H9 (cell line): Measurements from ENCODE around the gene RPL12. TPM values are rescaled to one million over a fixed set of nuclear protein-coding genes. Genes with fewer than 3 reads are reported as not detected.

Source experiments
- DNase-seq: peaks from one replicate; pipeline ENCODE4 v3.0.0-alpha.2; 2017
- H2AFZ ChIP-seq: one replicate; pipeline ENCODE4 v1.6.1; 2013; ENCODE audit warnings: mild to moderate bottlenecking, low read length, control low read depth, moderate library complexity
- H2AK5ac ChIP-seq: 2 replicates; pipeline ENCODE4 v1.6.1; 2013; ENCODE audit warnings: low read length, control low read depth, mixed read lengths; ENCODE audit not compliant: insufficient read length
- H2BK120ac ChIP-seq: one replicate; pipeline ENCODE4 v1.6.1; 2013; ENCODE audit warnings: low read depth, mild to moderate bottlenecking, low read length, control low read depth, inconsistent platforms; ENCODE audit not compliant: poor library complexity, severe bottlenecking
- H2BK12ac ChIP-seq: 2 replicates; pipeline ENCODE4 v1.6.1; 2013; ENCODE audit warnings: low read length, control low read depth, mixed read lengths, low read depth; ENCODE audit not compliant: insufficient read length
- H2BK15ac ChIP-seq: 2 replicates; pipeline ENCODE4 v1.6.1; 2013; ENCODE audit warnings: low read depth, low read length, control low read depth
- H2BK20ac ChIP-seq: one replicate; pipeline ENCODE4 v1.6.1; 2013; ENCODE audit warnings: low read depth, mild to moderate bottlenecking, low read length, control low read depth, inconsistent platforms; ENCODE audit not compliant: poor library complexity, severe bottlenecking
- H2BK5ac ChIP-seq: 2 replicates; pipeline ENCODE4 v1.6.1; 2013; ENCODE audit warnings: low read length, control low read depth, mixed read lengths; ENCODE audit not compliant: insufficient read length
- H3K14ac ChIP-seq: 2 replicates; pipeline ENCODE4 v1.6.1; 2013; ENCODE audit warnings: low read length, control low read depth; ENCODE audit not compliant: insufficient read depth
- H3K18ac ChIP-seq: 2 replicates; pipeline ENCODE4 v1.6.1; 2013; ENCODE audit warnings: low read depth, mild to moderate bottlenecking, mixed read lengths, low read length, control low read depth; ENCODE audit not compliant: insufficient read length
- H3K23ac ChIP-seq: 2 replicates; pipeline ENCODE4 v1.6.1; 2013; ENCODE audit warnings: low read length, control low read depth, mixed read lengths, low read depth; ENCODE audit not compliant: insufficient read length
- H3K23me2 ChIP-seq: 2 replicates; pipeline ENCODE4 v1.6.1; 2013; ENCODE audit warnings: low read depth, mild to moderate bottlenecking, mixed read lengths, low read length, control low read depth; ENCODE audit not compliant: insufficient read length, poor library complexity, severe bottlenecking
- H3K27ac ChIP-seq: 2 replicates; pipeline ENCODE4 v1.5.1; 2013; ENCODE audit warnings: low read length, control low read depth, mixed read lengths, low read depth; ENCODE audit not compliant: insufficient read length
- H3K27me3 ChIP-seq: 2 replicates; pipeline ENCODE4 v1.6.1; 2013; ENCODE audit warnings: low read length, control low read depth, inconsistent platforms; ENCODE audit not compliant: insufficient read depth
- H3K4ac ChIP-seq: 2 replicates; pipeline ENCODE4 v1.6.1; 2013; ENCODE audit warnings: low read depth, mild to moderate bottlenecking, control low read depth, inconsistent platforms, low read length, moderate library complexity
- H3K4me1 ChIP-seq: 2 replicates; pipeline ENCODE4 v1.6.1; 2013; ENCODE audit warnings: low read length, control low read depth, inconsistent platforms; ENCODE audit not compliant: insufficient read depth
- H3K4me2 ChIP-seq: 2 replicates; pipeline ENCODE4 v1.6.1; 2013; ENCODE audit warnings: low read length, control low read depth, mixed read lengths; ENCODE audit not compliant: insufficient read length, insufficient read depth
- H3K56ac ChIP-seq: 2 replicates; pipeline ENCODE4 v1.6.1; 2013; ENCODE audit warnings: low read depth, mild to moderate bottlenecking, mixed read lengths, low read length, control low read depth; ENCODE audit not compliant: insufficient read length
- H3K79me1 ChIP-seq: 2 replicates; pipeline ENCODE4 v1.6.1; 2013; ENCODE audit warnings: low read depth, mild to moderate bottlenecking, moderate library complexity, low read length, control low read depth, inconsistent platforms; ENCODE audit not compliant: insufficient read depth, poor library complexity, severe bottlenecking
- H3K79me2 ChIP-seq: 2 replicates; pipeline ENCODE4 v1.6.1; 2013; ENCODE audit warnings: low read length, control low read depth, inconsistent platforms; ENCODE audit not compliant: insufficient read depth
- H3K9ac ChIP-seq: 2 replicates; pipeline ENCODE4 v1.6.1; 2013; ENCODE audit warnings: low read length, control low read depth, mixed read lengths; ENCODE audit not compliant: insufficient read length; ENCODE audit errors: extremely low read depth
- H3K9me3 ChIP-seq: one replicate; pipeline ENCODE4 v1.6.1; 2013; ENCODE audit warnings: low read depth, low read length, inconsistent platforms; ENCODE audit not compliant: control insufficient read depth
- H3T11ph ChIP-seq: one replicate; pipeline ENCODE4 v1.6.1; 2013; ENCODE audit warnings: mild to moderate bottlenecking, low read length, control low read depth, inconsistent platforms
- H4K20me1 ChIP-seq: one replicate; pipeline ENCODE4 v1.6.1; 2013; ENCODE audit not compliant: control insufficient read depth, insufficient read length, insufficient read depth
- H4K5ac ChIP-seq: 2 replicates; pipeline ENCODE4 v1.6.1; 2013; ENCODE audit warnings: low read depth, mild to moderate bottlenecking, mixed read lengths, low read length, control low read depth; ENCODE audit not compliant: insufficient read length
- H4K8ac ChIP-seq: replicated peaks from 2 replicates; pipeline ENCODE4 v1.6.1; 2013; ENCODE audit warnings: low read length, control low read depth, mixed read lengths, low read depth; ENCODE audit not compliant: insufficient read length
- H4K91ac ChIP-seq: 2 replicates; pipeline ENCODE4 v1.6.1; 2013; ENCODE audit warnings: low read depth, mild to moderate bottlenecking, moderate library complexity, mixed read lengths, low read length, control low read depth; ENCODE audit not compliant: insufficient read length
- H3K27ac Mint-ChIP-seq, 3 experiments: 2 replicates in 2 of 3; 3 replicates in 1 of 3; pipeline ENCODE4 v1.8.0; 2020 to 2021; ENCODE audit warnings: mixed read lengths in 3 of 3, mild to moderate bottlenecking in 1 of 3, moderate library complexity in 1 of 3
- H3K27me3 Mint-ChIP-seq: 2 replicates; pipeline ENCODE4 v1.8.0; 2021; ENCODE audit warnings: low read depth, mild to moderate bottlenecking, moderate library complexity, mixed read lengths
- H3K36me3 Mint-ChIP-seq, 3 experiments: 2 replicates in 2 of 3; 3 replicates in 1 of 3; pipeline ENCODE4 v1.8.0; 2020 to 2021; ENCODE audit warnings: low read depth in 3 of 3, mixed read lengths in 3 of 3; ENCODE audit not compliant: insufficient read depth in 1 of 3
- H3K4me1 Mint-ChIP-seq, 2 experiments: 2 replicates each; pipeline ENCODE4 v1.8.0; 2020; ENCODE audit warnings: mixed read lengths in 2 of 2
- H3K4me3 Mint-ChIP-seq, 2 experiments: 2 replicates in 1 of 2; 3 replicates in 1 of 2; pipeline ENCODE4 v1.8.0; 2020 to 2021; ENCODE audit warnings: mild to moderate bottlenecking in 2 of 2, mixed read lengths in 2 of 2, moderate library complexity in 1 of 2
- H3K9me3 Mint-ChIP-seq, 2 experiments: 2 replicates in 1 of 2; 3 replicates in 1 of 2; pipeline ENCODE4 v1.8.0; 2020; ENCODE audit warnings: mild to moderate bottlenecking in 2 of 2, mixed read lengths in 2 of 2, moderate library complexity in 1 of 2
- WGBS: extraction: QIAGEN DNeasy Blood & Tissue Kit; methylation state at CpG from one replicate; pipeline ENCODE4 v1.1.7; 2013; ENCODE audit warnings: missing lambda C conversion rate, low lambda C conversion rate, mixed read lengths; ENCODE audit not compliant: insufficient read length; ENCODE audit errors: extremely low coverage; 5-methylcytosine and 5-hydroxymethylcytosine counted together
- total RNA-seq: library from RNA; stranded (reverse); gene quantifications from 2 replicates; pipeline ENCODE4 v1.2.1, GENCODE V29; 2021
- TF ChIP-seq, protein P1 (sequence below): fragments of 200-600 bp; sonication (generic); conservative IDR thresholded peaks from 3 replicates; pipeline ENCODE4 v1.8.0; 2021; ENCODE audit warnings: antibody characterized with exemption, mild to moderate bottlenecking

RPL12 gene
- total RNA-seq, 1 experiment from 2014 or later = 1,710 TPM

- H2AK5ac ChIP-seq = no peak overlapping the region
- peaks cover 11% of the 10 kb centered on the region; the same call in 1 of the 2 replicates for H3K79me2 ChIP-seq
- H3K18ac ChIP-seq = no peak overlapping the region
- no peak overlapping the region for H2BK15ac ChIP-seq
- no peaks in the 10 kb centered on the region for H4K20me1 ChIP-seq
- peak overlapping the region in 2 of 3 experiments; percentile 77 to 99; a peak in 4 of 7 replicates for H3K27ac Mint-ChIP-seq
- H3K4me1 Mint-ChIP-seq = peaks cover 21 to 22% of the 10 kb centered on the region in 2 experiments
- H2BK120ac ChIP-seq = no peak overlapping the region
- WGBS = no CpG with 5 or more reads among the region's 15 CpGs
- DNase-seq = no peak
- no peak overlapping the region for H3K56ac ChIP-seq
- no peak overlapping the region for H2BK20ac ChIP-seq
- no peaks in the 10 kb centered on the region for H3K27me3 ChIP-seq
- H3K27ac ChIP-seq = no peak overlapping the region
- H4K8ac ChIP-seq = no peak overlapping the region
- no peaks in the 10 kb centered on the region for H3K79me1 ChIP-seq
- H2BK5ac ChIP-seq = no peak overlapping the region
- no peak overlapping the region for H4K5ac ChIP-seq
- H3K4ac ChIP-seq = no peak overlapping the region
- no peak overlapping the region for H2AFZ ChIP-seq
- no peak overlapping the region for H3K4me3 Mint-ChIP-seq
- H3K4me1 ChIP-seq = no peaks in the 10 kb centered on the region
- H3K27me3 Mint-ChIP-seq = no peaks in the 10 kb centered on the region; the same call in 1 of the 2 replicates
- peaks cover 0 to 1% of the 10 kb centered on the region in 2 experiments; a peak in 4 of 5 replicates for H3K9me3 Mint-ChIP-seq
- TF ChIP-seq, protein P1, sequence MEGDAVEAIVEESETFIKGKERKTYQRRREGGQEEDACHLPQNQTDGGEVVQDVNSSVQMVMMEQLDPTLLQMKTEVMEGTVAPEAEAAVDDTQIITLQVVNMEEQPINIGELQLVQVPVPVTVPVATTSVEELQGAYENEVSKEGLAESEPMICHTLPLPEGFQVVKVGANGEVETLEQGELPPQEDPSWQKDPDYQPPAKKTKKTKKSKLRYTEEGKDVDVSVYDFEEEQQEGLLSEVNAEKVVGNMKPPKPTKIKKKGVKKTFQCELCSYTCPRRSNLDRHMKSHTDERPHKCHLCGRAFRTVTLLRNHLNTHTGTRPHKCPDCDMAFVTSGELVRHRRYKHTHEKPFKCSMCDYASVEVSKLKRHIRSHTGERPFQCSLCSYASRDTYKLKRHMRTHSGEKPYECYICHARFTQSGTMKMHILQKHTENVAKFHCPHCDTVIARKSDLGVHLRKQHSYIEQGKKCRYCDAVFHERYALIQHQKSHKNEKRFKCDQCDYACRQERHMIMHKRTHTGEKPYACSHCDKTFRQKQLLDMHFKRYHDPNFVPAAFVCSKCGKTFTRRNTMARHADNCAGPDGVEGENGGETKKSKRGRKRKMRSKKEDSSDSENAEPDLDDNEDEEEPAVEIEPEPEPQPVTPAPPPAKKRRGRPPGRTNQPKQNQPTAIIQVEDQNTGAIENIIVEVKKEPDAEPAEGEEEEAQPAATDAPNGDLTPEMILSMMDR = no peak
- no peak overlapping the region for H2BK12ac ChIP-seq
- peaks cover 74 to 95% (median 85%) of the 10 kb centered on the region in 3 experiments for H3K36me3 Mint-ChIP-seq
- H3K23ac ChIP-seq = no peak overlapping the region
- peaks cover 10% of the 10 kb centered on the region for H3K23me2 ChIP-seq
- H3K9ac ChIP-seq = no peak overlapping the region
- H3K9me3 ChIP-seq = no peaks in the 10 kb centered on the region
- H3K4me2 ChIP-seq = no peak overlapping the region
- no peak overlapping the region for H3K14ac ChIP-seq
- H4K91ac ChIP-seq = no peak overlapping the region
- H3T11ph ChIP-seq = no peak overlapping the region
These were observed 6.0 kb downstream of the RPL12 start for GRCh38 chr9:127444921-127445850.
